ENCODE results near the gene GAB2. TPM values are rescaled to one million over a fixed set of nuclear protein-coding genes. Genes with fewer than 3 reads are reported as not detected.

GAB2 gene
- total RNA-seq, 2 experiments from 2014 or later = 1.2 to 1.3 TPM

DNA sequence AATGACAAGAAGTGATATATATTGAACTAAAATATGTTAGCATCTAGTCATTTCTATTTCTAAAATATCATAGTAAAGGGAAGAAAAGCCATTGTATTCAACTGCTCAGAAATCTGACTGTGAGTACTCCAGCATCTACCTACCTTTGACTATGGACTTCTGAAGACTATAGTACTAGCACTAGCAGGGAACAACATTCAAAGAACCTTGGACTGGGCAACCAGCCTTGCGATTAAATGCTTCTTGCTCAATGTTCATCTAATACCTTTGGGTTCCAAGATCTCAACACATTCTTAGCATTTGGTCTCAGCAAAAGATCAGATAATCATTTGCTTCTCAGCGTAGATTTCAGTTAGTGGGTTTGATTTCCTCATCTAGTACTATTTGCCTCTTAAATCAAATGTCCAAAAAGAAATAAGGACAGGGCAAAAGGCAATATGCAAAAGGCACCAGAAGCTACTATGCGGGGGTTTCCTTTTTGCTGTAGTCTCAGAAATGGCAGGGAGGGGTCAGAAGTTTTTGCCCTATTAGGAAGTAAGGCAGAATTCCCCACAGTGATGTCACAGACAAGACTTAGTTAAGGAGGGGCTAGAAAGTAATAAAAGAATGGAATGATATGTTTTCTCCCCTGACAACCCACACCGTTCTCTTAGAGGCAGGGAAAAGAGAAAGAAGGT, 80.6 kb downstream of the GAB2 start:
- CTCF ChIA-PET (ENCODE audit: unreplicated experiment) = no interaction called here
- no peak for DNase-seq (ENCODE audit: low spot score)
- no peak overlapping the region for H3K4me3 ChIP-seq (ENCODE audit: low read depth, low read length, poor library complexity, severe bottlenecking)
- no peaks in the 10 kb centered on the region for H3K9me2 ChIP-seq (ENCODE audit: insufficient read depth, low read length)
- H3K36me3 ChIP-seq (ENCODE audit: insufficient read depth, low read length) = no peaks in the 10 kb centered on the region
- H3K4me1 ChIP-seq (ENCODE audit: insufficient read depth, low read length, poor library complexity, severe bottlenecking) = no peaks in the 10 kb centered on the region
- no peaks in the 10 kb centered on the region for H3K9me3 ChIP-seq (ENCODE audit: low read length)
- no TSS peak for BruUV-seq (replicated peaks)
- H3K4me2 ChIP-seq (ENCODE audit: low read length) = no peak overlapping the region
- no peaks in the 10 kb centered on the region for H3K79me2 ChIP-seq (ENCODE audit: insufficient read depth, low read depth, low read length)
- H2AFZ ChIP-seq (ENCODE audit: low read length) = no peak overlapping the region
- no peak overlapping the region for H3K27ac ChIP-seq (ENCODE audit: low read depth, low read length, poor library complexity, severe bottlenecking)
- no peaks in the 10 kb centered on the region for H4K20me1 ChIP-seq (ENCODE audit: insufficient read depth, low read length)
- POLR2A ChIA-PET = no interaction called here
- TF ChIP-seq EZH2phosphoT487 (IDR thresholded peaks at IDR 0.05; ENCODE audit: borderline replicate concordance, low read depth, low read length) = no peak
- TF ChIP-seq, protein P1, sequence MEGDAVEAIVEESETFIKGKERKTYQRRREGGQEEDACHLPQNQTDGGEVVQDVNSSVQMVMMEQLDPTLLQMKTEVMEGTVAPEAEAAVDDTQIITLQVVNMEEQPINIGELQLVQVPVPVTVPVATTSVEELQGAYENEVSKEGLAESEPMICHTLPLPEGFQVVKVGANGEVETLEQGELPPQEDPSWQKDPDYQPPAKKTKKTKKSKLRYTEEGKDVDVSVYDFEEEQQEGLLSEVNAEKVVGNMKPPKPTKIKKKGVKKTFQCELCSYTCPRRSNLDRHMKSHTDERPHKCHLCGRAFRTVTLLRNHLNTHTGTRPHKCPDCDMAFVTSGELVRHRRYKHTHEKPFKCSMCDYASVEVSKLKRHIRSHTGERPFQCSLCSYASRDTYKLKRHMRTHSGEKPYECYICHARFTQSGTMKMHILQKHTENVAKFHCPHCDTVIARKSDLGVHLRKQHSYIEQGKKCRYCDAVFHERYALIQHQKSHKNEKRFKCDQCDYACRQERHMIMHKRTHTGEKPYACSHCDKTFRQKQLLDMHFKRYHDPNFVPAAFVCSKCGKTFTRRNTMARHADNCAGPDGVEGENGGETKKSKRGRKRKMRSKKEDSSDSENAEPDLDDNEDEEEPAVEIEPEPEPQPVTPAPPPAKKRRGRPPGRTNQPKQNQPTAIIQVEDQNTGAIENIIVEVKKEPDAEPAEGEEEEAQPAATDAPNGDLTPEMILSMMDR (conservative IDR thresholded peaks at IDR 0.05; ENCODE audit: low read length) = no peak
- intact Hi-C loops (cut with micrococcal nuclease; ENCODE audit: unreplicated experiment) = no loop called here

DNA sequence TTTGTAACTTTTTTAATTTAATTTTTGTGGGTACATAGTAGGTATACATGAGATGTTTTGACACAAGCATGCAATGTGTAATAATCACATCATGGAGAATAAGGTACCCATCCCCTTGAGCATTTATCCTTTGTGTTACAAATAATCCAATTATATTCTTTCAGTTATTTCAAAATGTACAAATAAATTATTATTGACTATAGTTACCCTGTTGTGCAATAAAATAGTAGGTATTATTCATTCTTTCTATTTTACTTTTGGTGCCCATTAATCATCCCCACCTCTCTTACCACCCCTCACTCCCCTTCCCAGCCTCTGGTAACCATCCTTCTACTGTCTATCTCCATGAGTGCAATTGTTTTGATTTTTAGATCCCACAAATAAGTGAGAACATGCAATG, 83.5 kb downstream of the GAB2 start:
- BruUV-seq (replicated peaks) = no TSS peak
- no peak for DNase-seq (ENCODE audit: low spot score)
- Histone ChIP-seq H3K4me3 (ENCODE audit: low read depth, low read length, poor library complexity, severe bottlenecking) (no peak overlapping the region), H3K4me1 (ENCODE audit: insufficient read depth, low read length, poor library complexity, severe bottlenecking) (no peaks in the 10 kb centered on the region), H3K79me2 (ENCODE audit: insufficient read depth, low read depth, low read length) (no peaks in the 10 kb centered on the region), H4K20me1 (ENCODE audit: insufficient read depth, low read length) (no peaks in the 10 kb centered on the region), H3K9me3 (ENCODE audit: low read length) (no peaks in the 10 kb centered on the region), H3K9me2 (ENCODE audit: insufficient read depth, low read length) (no peaks in the 10 kb centered on the region), H2AFZ (ENCODE audit: low read length) (no peak overlapping the region), H3K4me2 (ENCODE audit: low read length) (no peak overlapping the region), H3K27ac (ENCODE audit: low read depth, low read length, poor library complexity, severe bottlenecking) (no peak overlapping the region), H3K36me3 (ENCODE audit: insufficient read depth, low read length) (no peaks in the 10 kb centered on the region)
- ChIA-PET POLR2A (no interaction called here), CTCF (ENCODE audit: unreplicated experiment) (no interaction called here)
- intact Hi-C loops (cut with micrococcal nuclease; ENCODE audit: unreplicated experiment) = no loop called here
- no peak for TF ChIP-seq EZH2phosphoT487 (IDR thresholded peaks at IDR 0.05; ENCODE audit: borderline replicate concordance, low read depth, low read length)
- TF ChIP-seq, protein P1 (conservative IDR thresholded peaks at IDR 0.05; ENCODE audit: low read length) = no peak

DNA sequence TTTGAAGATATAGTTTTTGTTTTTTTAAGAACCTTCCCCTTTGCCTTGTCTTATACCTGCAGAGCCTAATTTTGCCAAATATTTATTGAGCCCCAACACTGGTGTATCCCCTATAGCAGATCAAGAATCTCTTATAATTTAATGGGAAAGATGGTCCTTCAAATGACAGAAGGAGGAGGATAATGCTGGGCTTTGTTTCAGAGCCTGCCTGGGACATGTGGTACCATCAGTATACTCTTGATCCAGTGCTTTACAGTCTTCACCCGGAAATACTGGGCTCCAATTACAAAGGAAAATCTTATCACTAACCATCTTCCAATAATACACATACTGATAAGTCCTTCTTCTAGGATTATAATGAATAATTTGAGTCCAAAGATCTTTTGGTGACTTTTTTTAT, 84.7 kb downstream of the GAB2 start:
- CTCF ChIA-PET (ENCODE audit: unreplicated experiment) = interaction anchor here (0.5 kb wide), 1 partner anchor 23 kb away, joined by 3 read pairs; no protein-coding TSS in a partner anchor
- no peaks in the 10 kb centered on the region for H3K9me2 ChIP-seq (ENCODE audit: insufficient read depth, low read length)
- no peak for DNase-seq (ENCODE audit: low spot score)
- H3K79me2 ChIP-seq (ENCODE audit: insufficient read depth, low read depth, low read length) = no peaks in the 10 kb centered on the region
- POLR2A ChIA-PET = no interaction called here
- no peak overlapping the region for H2AFZ ChIP-seq (ENCODE audit: low read length)
- no peak for TF ChIP-seq EZH2phosphoT487 (IDR thresholded peaks at IDR 0.05; ENCODE audit: borderline replicate concordance, low read depth, low read length)
- TF ChIP-seq, protein P1 (conservative IDR thresholded peaks at IDR 0.05; ENCODE audit: low read length) = no peak
- BruUV-seq (replicated peaks) = no TSS peak
- no peak overlapping the region for H3K27ac ChIP-seq (ENCODE audit: low read depth, low read length, poor library complexity, severe bottlenecking)
- no peaks in the 10 kb centered on the region for H3K36me3 ChIP-seq (ENCODE audit: insufficient read depth, low read length)
- no peak overlapping the region for H3K4me2 ChIP-seq (ENCODE audit: low read length)
- H4K20me1 ChIP-seq (ENCODE audit: insufficient read depth, low read length) = no peaks in the 10 kb centered on the region
- H3K4me3 ChIP-seq (ENCODE audit: low read depth, low read length, poor library complexity, severe bottlenecking) = no peak overlapping the region
- intact Hi-C loops (cut with micrococcal nuclease; ENCODE audit: unreplicated experiment) = no loop called here
- H3K4me1 ChIP-seq (ENCODE audit: insufficient read depth, low read length, poor library complexity, severe bottlenecking) = no peaks in the 10 kb centered on the region
- no peaks in the 10 kb centered on the region for H3K9me3 ChIP-seq (ENCODE audit: low read length)
